ENCODE measurements around the gene SH3GLB2.
A peak's percentile ranks its signal among the peaks of the same experiment; 100 is the strongest.
"Not testable (repeated sequence)": the region's sequence is repeated elsewhere in the genome, so short reads cannot be mapped to it uniquely, and the experiment has no call there.

Gene SH3GLB2

GRCh38 chr9:129053020-129053419, 24.9 kb upstream of the SH3GLB2 start:
- no peak for DNase-seq (ENCODE audit: low spot score)

GRCh38 chr9:129052592-129052991, 24.5 kb upstream of the SH3GLB2 start:
- DNase-seq (ENCODE audit: low spot score) = no peak

- DNase-seq (ENCODE audit: low spot score) = no peak
These were observed 13.9 kb upstream of the SH3GLB2 start for GRCh38 chr9:129042016-129042415.

- no peak for DNase-seq (ENCODE audit: low spot score)
These were observed 12.0 kb upstream of the SH3GLB2 start for GRCh38 chr9:129040113-129040643.

- DNase-seq (ENCODE audit: low spot score) = no peak
These were observed 10.2 kb upstream of the SH3GLB2 start for GRCh38 chr9:129038109-129038852.

GRCh38 chr9:129037767-129038098, 9.6 kb upstream of the SH3GLB2 start:
- DNase-seq (ENCODE audit: low spot score) = no peak

GRCh38 chr9:129036923-129037766, 9.0 kb upstream of the SH3GLB2 start:
- no peak for DNase-seq (ENCODE audit: low spot score)

GRCh38 chr9:129036241-129036922, 8.3 kb upstream of the SH3GLB2 start, which contains the start of gene MIGA2:
TSS of gene MIGA2 (plus strand) at chr9:129036626. CDS start at chr9:129040595, 3,969 bp downstream.
- DNase-seq (ENCODE audit: low spot score) = peak; percentile 98

GRCh38 chr9:129035838-129036237, 7.7 kb upstream of the SH3GLB2 start:
- DNase-seq (ENCODE audit: low spot score) = not testable (repeated sequence)

GRCh38 chr9:129033216-129033615, 5.1 kb upstream of the SH3GLB2 start:
- DNase-seq (ENCODE audit: low spot score) = no peak

DNA sequence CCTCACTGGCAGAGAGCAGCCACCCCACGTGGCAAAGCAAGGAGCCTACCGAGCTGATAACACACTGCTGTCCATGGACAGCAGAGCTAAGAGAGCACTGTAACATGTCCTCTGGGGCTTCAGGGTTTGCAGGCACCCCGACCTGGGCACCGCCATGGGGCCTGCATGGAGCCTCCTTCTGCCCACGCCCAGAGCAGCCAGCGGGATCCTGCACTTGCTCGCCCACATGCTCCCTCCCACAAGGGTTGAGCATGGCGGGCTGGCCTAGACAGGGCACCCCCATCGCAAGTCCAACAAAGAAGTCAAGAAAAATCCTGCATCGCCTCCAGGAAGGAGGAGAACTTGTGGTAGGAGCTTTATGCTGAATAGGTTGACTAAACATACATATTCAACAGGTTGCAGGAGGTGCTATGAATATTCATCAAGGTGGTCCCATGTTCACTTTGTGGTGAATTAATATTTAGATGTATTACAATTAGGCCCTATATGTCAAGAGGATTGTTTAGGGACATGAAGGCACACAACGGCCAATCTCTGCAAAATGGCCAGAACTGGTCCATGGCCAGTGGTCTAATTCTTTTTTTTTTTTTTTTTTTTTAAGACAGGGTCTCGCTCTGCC, 4.5 kb upstream of the SH3GLB2 start:
- DNase-seq (ENCODE audit: low spot score) = no peak

DNA sequence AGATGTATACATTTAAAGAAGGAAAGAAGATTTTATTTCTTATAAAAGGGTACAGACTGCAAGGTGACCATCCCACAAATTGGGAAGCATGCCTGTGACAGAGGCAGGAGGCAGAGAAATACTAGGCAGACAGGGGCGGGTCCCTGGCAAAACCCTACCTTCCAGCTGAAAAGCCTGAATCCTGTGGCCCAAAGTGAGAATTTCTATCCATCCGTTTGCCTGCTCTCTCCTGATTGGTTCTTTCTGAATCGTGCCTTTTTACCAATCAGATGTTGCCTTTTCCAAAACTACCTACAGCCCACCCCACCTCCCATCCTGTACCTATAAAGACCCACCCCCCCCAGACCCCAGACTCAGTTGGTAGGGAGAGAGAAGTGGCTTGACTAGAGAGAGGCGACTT, 3.4 kb upstream of the SH3GLB2 start:
- DNase-seq (ENCODE audit: low spot score) = no peak

- DNase-seq (ENCODE audit: low spot score) = no peak
These were observed 2.1 kb upstream of the SH3GLB2 start for GRCh38 chr9:129030191-129030590.

- DNase-seq (ENCODE audit: low spot score) = peak; percentile 63
These were observed 393 bp downstream of the SH3GLB2 start for GRCh38 chr9:129027685-129028191.

GRCh38 chr9:129027224-129027684, 877 bp downstream of the SH3GLB2 start:
- DNase-seq (ENCODE audit: low spot score) = no peak

- no peak for DNase-seq (ENCODE audit: low spot score)
These were observed 1.5 kb downstream of the SH3GLB2 start for GRCh38 chr9:129026442-129027223.

DNA sequence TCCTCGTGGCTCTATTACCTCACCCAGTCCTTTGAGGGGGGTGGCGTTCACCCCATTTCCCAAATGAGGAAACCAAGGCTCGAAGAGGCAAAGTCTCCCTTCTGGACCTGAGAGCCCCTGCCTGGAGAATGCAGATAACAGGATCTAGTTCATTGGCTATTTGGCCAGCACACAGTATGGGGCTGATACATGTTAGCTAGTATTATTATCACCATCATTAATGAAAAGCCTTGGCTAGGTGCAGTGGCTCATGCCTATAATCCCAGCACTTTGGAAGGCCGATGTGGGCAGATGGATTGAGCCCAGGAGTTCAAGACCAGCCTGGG, 4.3 kb downstream of the SH3GLB2 start:
- DNase-seq (ENCODE audit: low spot score) = no peak

- no peak for DNase-seq (ENCODE audit: low spot score)
These were observed 4.9 kb downstream of the SH3GLB2 start for GRCh38 chr9:129023036-129023907.

GRCh38 chr9:129022037-129022436, 6.1 kb downstream of the SH3GLB2 start:
- DNase-seq (ENCODE audit: low spot score) = no peak

- no peak for DNase-seq (ENCODE audit: low spot score)
These were observed 7.0 kb downstream of the SH3GLB2 start for GRCh38 chr9:129021091-129021490.

All from activated CD4-positive, alpha-beta T cell treated with anti-CD3 and anti-CD28 coated beads, Interleukin-2, Interleukin-4, amounts not matched to agents 100 ng/mL and 50 ng/mL, durations not matched to agents 16 hours and 8 hours (primary cell).